ENCODE data around the gene GLMP.

DNA sequence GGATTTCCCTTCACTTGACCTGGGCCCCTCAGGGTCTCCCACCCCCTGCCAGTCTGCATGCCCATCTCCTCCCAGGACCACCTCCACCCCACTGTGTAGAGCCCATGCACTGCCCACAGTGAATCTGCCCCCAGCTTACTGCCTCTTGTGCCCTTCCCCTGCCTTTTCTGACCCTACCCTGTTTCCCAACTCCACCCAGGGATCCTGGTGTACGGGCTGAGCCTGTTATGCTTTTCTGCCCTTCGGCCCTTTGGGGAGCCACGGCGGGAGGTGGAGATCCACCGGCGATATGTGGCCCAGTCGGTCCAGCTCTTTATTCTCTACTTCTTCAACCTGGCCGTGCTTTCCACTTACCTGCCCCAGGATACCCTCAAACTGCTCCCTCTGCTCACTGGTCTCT is 9.4 kb downstream of the GLMP start:
- TF ChIP-seq, protein P1, sequence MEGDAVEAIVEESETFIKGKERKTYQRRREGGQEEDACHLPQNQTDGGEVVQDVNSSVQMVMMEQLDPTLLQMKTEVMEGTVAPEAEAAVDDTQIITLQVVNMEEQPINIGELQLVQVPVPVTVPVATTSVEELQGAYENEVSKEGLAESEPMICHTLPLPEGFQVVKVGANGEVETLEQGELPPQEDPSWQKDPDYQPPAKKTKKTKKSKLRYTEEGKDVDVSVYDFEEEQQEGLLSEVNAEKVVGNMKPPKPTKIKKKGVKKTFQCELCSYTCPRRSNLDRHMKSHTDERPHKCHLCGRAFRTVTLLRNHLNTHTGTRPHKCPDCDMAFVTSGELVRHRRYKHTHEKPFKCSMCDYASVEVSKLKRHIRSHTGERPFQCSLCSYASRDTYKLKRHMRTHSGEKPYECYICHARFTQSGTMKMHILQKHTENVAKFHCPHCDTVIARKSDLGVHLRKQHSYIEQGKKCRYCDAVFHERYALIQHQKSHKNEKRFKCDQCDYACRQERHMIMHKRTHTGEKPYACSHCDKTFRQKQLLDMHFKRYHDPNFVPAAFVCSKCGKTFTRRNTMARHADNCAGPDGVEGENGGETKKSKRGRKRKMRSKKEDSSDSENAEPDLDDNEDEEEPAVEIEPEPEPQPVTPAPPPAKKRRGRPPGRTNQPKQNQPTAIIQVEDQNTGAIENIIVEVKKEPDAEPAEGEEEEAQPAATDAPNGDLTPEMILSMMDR (IDR thresholded peaks at IDR 0.05): no peak
- no peak for TF ChIP-seq POLR2A (IDR thresholded peaks at IDR 0.05)
